Endometrium (tissue), 2 donors: Measurements from ENCODE around the gene WDR48.

Experiments used
- FAIRE-seq: peaks from 2 replicates; lab custom pipeline; 2012; peaks lifted over from hg19 to GRCh38; lab: Jason Lieb, UNC
- donor health status: control.
- donor health status: control.

Gene WDR48

GRCh38 chr3:39064646-39065045 lies 12.8 kb downstream of the WDR48 start:
- FAIRE-seq: no peak

GRCh38 chr3:39065197-39065596 lies 13.4 kb downstream of the WDR48 start:
- FAIRE-seq: no peak

- no peak for FAIRE-seq
These were observed 15.5 kb downstream of the WDR48 start for GRCh38 chr3:39067286-39067685.

DNA sequence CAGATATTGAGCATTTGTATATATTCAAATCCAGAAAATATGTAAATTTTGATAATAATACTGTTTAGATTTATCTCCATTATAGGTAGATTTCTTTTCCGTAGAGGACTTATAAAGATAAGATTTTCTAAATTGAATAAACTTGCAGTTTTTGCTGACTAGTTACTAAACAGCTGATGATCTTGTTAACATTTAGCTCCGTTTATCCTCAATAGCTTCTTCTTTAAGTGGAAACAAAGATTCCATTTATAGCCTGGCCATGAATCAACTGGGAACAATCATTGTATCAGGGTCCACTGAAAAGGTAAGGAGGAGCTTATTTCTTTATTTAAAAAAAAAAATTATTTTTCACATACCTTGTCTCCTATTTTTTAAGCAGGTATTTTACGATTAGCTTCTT lies 16.7 kb downstream of the WDR48 start:
- FAIRE-seq: no peak

- no peak for FAIRE-seq
These were observed 24.1 kb downstream of the WDR48 start for GRCh38 chr3:39075910-39076309.

DNA sequence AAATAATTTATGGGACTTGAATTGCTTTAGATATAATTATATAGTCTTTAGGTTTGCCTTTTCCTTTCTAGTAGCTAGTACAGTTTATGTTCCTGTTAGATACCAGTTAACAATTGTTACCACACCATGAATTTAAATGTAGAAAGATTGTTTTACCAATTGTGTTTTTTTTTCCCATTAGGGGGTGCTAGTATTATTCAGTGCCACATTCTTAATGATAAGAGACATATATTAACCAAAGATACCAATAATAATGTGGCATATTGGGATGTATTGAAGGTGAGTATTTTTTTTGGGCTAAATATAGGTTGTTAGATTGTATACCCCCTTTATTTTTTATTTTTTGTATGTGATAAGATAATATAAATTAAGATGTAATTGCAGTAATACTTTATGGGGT lies 27.7 kb downstream of the WDR48 start:
- no peak for FAIRE-seq

- FAIRE-seq: no peak
These were observed 28.2 kb downstream of the WDR48 start for GRCh38 chr3:39080026-39080425.

- no peak for FAIRE-seq
These were observed 31.0 kb downstream of the WDR48 start for GRCh38 chr3:39082666-39083313.

DNA sequence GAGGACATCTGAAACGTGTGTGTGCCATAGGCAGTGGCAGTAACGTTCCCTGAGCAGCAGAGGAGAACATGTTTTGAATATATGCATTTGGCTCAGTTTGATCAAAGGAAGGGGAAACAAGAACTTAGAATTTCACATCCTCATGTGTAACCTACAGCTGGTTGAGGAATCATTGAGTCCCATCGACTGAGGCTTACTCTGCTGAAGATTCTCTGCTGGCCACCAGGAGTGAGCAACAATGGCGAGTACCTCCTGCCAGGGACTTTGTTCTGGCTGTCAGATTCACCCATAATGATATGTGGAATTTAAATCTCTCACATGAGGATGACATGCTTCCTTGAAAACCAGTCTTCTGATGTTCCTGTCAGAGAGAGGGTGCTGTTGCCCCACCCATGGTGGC lies 34.3 kb downstream of the WDR48 start:
- no peak for FAIRE-seq

DNA sequence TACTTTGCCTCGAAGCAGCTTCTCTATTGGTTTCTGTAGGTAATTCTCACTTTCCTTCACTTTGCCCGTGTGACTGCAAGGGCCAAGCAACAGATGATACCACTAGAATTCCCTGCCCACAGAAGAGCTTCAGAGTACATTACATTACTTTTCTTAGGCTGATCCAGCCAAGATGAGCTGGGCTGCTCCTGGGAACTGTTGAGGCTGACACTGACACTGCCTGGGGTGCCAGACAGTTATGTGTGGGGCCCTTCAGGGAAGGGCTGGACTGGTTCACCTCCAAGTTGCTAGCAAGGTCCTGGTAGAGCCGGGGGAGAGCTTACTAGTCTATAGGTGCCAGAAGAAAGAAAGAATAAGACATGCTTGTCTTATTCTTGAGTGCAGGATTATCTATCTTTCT lies 36.6 kb downstream of the WDR48 start:
- FAIRE-seq: no peak

- peak; percentile 85 for FAIRE-seq
These were observed 37.1 kb downstream of the WDR48 start for GRCh38 chr3:39088889-39089288.

- FAIRE-seq: no peak
These were observed 39.1 kb downstream of the WDR48 start for GRCh38 chr3:39090922-39091321.

GRCh38 chr3:39094851-39095677 lies 43.2 kb downstream of the WDR48 start:
- FAIRE-seq: no peak

GRCh38 chr3:39095778-39096177 lies 44.0 kb downstream of the WDR48 start:
- FAIRE-seq: peak; percentile 74

- FAIRE-seq: no peak
These were observed 45.0 kb downstream of the WDR48 start for GRCh38 chr3:39096775-39097174.

GRCh38 chr3:39097716-39098472 lies 46.1 kb downstream of the WDR48 start:
- no peak for FAIRE-seq

GRCh38 chr3:39098473-39099000 lies 46.7 kb downstream of the WDR48 start:
- no peak for FAIRE-seq

DNA sequence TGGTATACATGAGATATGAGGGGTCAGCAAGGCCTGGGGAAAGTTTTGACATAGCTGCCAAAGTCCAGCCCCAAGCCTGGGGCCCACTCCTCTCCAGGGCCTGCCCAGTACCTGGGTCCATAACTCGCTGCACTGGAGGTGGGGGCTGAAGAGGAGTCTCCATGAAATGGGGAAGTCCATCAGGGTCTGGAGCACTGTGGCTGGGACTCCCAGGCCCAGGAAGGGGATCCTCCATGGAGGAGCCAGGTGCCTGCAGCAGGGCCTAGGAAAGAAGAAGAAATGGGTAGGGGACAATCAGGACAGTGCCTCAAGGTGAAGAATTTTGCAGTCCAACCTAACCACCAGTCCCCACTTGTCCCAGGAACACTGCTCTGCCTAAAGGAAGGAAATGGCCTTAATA lies 47.4 kb downstream of the WDR48 start:
- FAIRE-seq: no peak

GRCh38 chr3:39099738-39100499 lies 48.1 kb downstream of the WDR48 start:
- FAIRE-seq: no peak

- FAIRE-seq: no peak
These were observed 48.7 kb downstream of the WDR48 start for GRCh38 chr3:39100500-39100886.

DNA sequence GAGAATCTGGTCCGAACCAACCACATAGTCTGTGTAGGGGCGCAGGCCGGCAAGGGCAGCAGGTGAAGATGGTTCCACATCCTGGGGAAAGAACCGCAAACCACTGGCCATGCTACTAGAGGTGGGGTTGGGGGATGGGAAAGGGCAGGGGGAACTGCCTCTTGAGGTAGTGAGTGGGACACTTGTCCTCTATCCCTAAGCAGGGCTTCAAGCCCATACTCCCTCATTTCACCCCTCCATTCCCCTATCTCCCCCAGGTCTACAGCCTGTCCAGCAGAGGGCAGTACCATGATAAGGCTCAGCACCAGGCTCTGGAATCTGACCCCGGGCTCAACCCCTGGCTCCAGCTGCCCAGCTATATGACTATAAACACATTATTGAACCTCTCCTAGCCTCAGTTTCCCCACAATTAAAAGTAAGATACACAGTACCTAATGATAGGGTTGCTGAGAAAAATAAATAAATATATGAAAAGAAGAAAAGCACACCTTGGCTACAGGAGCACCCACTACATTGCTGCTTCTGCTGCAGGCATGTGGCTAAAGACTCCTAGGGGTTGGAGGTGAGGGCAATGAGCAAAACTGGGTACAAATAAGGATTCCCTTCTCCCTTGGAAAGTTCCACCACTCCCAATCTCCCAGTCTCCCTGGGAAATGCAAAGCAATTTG lies 49.3 kb downstream of the WDR48 start:
- no peak for FAIRE-seq
